HepG2 (cell line): ENCODE data around the gene RHOT2. TPM values are rescaled to one million over a fixed set of nuclear protein-coding genes. Genes with fewer than 3 reads are reported as not detected.

Experiments used
- ATRX ChIP-seq: sonication (generic); formaldehyde crosslinking; IDR thresholded peaks from 2 replicates; pipeline ENCODE4 v1.4.0; 2020; ENCODE audit warnings: missing genetic modification reagents, borderline replicate concordance
- MAZ ChIP-seq, 2 experiments: sonication (generic) in 1 of 2; formaldehyde crosslinking in 1 of 2; IDR thresholded peaks; 2 replicates each; pipeline versions ENCODE4 v1.5.0 to v1.6.1; 2012 to 2020; ENCODE audit warnings: low read depth in 2 of 2, mild to moderate bottlenecking in 2 of 2, borderline replicate concordance in 1 of 2, improper control_type of control experiment in 1 of 2, low read length in 1 of 2, missing genetic modification reagents in 1 of 2, moderate library complexity in 1 of 2
- MYNN ChIP-seq: sonication (generic); formaldehyde crosslinking; IDR thresholded peaks from 2 replicates; pipeline ENCODE4 v1.4.0; 2020; ENCODE audit warnings: mild to moderate bottlenecking, low read depth, missing genetic modification reagents
- U2AF1 ChIP-seq: fragments of 200-400 bp; formaldehyde crosslinking; optimal IDR thresholded peaks from 2 replicates; pipeline ENCODE3; 2017; ENCODE audit warnings: mild to moderate bottlenecking, low read depth, low read length
- ZEB1 ChIP-seq: IDR thresholded peaks from 2 replicates; pipeline ENCODE4 v1.6.1; 2012; ENCODE audit warnings: mild to moderate bottlenecking, low read depth, inconsistent platforms; ENCODE audit not compliant: insufficient replicate concordance
- ZNF274 ChIP-seq: sonication (generic); formaldehyde crosslinking; IDR thresholded peaks from 2 replicates; pipeline ENCODE4 v1.5.1; 2020; ENCODE audit warnings: mild to moderate bottlenecking, missing genetic modification reagents
- ZNF44 ChIP-seq: sonication (generic); formaldehyde crosslinking; IDR thresholded peaks from 2 replicates; pipeline ENCODE4 v1.5.1; 2020; ENCODE audit warnings: mild to moderate bottlenecking, missing genetic modification reagents
- ZNF75D ChIP-seq: sonication (generic); formaldehyde crosslinking; IDR thresholded peaks from 2 replicates; pipeline ENCODE4 v1.8.1; 2023; ENCODE audit warnings: missing genetic modification reagents, mild to moderate bottlenecking, borderline replicate concordance
- polyA plus RNA-seq, 8 experiments: library from polyadenylated mRNA; depleted of rRNA in 3 of 8; stranded (reverse) in 7 of 8; unstranded in 1 of 8; fragments of >200 nt; fragmentation: Illumina TruSeq in 4 of 8; extraction: Trizol in 4 of 8; gene quantifications; 2 replicates each; pipeline versions ENCODE4 v1.2.1 to v1.2.3, GENCODE V29; 2011 to 2016; ENCODE audit warnings: low read depth in 4 of 8, missing spikeins in 1 of 8, mixed read lengths in 1 of 8; ENCODE audit not compliant: insufficient read depth in 1 of 8
- total RNA-seq, 5 experiments: library from RNA; depleted of rRNA; stranded (reverse); fragments of >200 nt; fragmentation: Illumina TruSeq; extraction: Trizol; gene quantifications; 2 replicates each; pipeline ENCODE4 v1.2.3, GENCODE V29; 2016; ENCODE audit warnings: low read depth in 1 of 5
- TF ChIP-seq, protein P1 (sequence below): IDR thresholded peaks from 2 replicates; pipeline ENCODE4 v1.6.1; 2016; ENCODE audit warnings: missing compliant biosample characterization, missing genetic modification reagents, borderline replicate concordance
- TF ChIP-seq, protein P2 (sequence below): sonication (generic); formaldehyde crosslinking; IDR thresholded peaks from 2 replicates; pipeline ENCODE4 v1.5.1; 2020; ENCODE audit warnings: mild to moderate bottlenecking, missing genetic modification reagents
- TF ChIP-seq, protein P3 (sequence below): sonication (generic); formaldehyde crosslinking; IDR thresholded peaks from 2 replicates; pipeline ENCODE4 v1.4.0; 2020; ENCODE audit warnings: missing genetic modification reagents
- TF ChIP-seq, protein P4 (sequence below): sonication (generic); formaldehyde crosslinking; IDR thresholded peaks from 2 replicates; pipeline ENCODE4 v1.4.0; 2020; ENCODE audit warnings: missing genetic modification reagents
- TF ChIP-seq, protein P5 (sequence below): sonication (generic); formaldehyde crosslinking; IDR thresholded peaks from 2 replicates; pipeline ENCODE4 v1.4.0; 2020; ENCODE audit warnings: missing genetic modification reagents, borderline replicate concordance
- TF ChIP-seq, protein P6 (sequence below): sonication (generic); formaldehyde crosslinking; IDR thresholded peaks from 2 replicates; pipeline ENCODE4 v1.8.1; 2023; ENCODE audit warnings: missing genetic modification reagents, mild to moderate bottlenecking, borderline replicate concordance

Gene RHOT2
- total and polyA plus RNA-seq, 2 of the 13 experiments (the other 11 are each of a cell fraction or from before 2014, with no cell fraction given) = 63.6 to 76.9 TPM

DNA sequence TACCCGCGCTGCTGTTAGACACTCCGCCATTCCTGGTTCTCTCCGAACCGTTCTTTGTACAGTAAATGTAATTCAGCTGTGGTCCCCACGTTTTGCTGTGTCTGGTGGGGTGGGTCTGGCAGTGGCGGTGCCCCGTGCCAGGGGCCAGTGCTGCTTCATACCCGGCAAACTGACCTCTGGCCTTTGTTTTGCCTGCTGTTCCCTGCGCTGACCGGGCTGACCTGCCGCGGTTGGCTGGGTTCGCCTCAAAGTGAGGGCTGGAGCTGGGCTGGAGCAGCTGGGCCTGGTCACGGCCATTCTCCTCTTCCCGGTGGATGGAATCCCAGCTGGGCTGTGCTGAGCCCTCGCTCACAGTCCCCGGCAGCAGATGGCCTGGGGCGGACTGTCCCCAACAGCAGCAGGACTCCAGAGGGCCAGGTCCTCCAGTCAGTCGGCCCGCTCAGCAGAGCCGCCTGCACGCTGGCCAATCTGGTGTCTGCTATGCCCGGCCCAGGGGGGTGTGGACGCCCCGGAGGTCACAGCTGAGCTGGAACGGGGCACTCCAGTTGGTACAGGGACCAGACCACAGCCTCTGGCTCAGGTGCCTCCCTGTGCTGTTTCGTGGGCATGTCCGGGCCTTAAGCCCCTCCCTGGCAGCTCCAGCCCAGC, 38.6 kb upstream of the RHOT2 start (continued):
- TF ChIP-seq, protein P1, sequence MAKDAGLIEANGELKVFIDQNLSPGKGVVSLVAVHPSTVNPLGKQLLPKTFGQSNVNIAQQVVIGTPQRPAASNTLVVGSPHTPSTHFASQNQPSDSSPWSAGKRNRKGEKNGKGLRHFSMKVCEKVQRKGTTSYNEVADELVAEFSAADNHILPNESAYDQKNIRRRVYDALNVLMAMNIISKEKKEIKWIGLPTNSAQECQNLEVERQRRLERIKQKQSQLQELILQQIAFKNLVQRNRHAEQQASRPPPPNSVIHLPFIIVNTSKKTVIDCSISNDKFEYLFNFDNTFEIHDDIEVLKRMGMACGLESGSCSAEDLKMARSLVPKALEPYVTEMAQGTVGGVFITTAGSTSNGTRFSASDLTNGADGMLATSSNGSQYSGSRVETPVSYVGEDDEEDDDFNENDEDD (CRISPR knock-in tag) = peak; percentile 21; the same call in 1 of the 2 replicates
- TF ChIP-seq, protein P2, sequence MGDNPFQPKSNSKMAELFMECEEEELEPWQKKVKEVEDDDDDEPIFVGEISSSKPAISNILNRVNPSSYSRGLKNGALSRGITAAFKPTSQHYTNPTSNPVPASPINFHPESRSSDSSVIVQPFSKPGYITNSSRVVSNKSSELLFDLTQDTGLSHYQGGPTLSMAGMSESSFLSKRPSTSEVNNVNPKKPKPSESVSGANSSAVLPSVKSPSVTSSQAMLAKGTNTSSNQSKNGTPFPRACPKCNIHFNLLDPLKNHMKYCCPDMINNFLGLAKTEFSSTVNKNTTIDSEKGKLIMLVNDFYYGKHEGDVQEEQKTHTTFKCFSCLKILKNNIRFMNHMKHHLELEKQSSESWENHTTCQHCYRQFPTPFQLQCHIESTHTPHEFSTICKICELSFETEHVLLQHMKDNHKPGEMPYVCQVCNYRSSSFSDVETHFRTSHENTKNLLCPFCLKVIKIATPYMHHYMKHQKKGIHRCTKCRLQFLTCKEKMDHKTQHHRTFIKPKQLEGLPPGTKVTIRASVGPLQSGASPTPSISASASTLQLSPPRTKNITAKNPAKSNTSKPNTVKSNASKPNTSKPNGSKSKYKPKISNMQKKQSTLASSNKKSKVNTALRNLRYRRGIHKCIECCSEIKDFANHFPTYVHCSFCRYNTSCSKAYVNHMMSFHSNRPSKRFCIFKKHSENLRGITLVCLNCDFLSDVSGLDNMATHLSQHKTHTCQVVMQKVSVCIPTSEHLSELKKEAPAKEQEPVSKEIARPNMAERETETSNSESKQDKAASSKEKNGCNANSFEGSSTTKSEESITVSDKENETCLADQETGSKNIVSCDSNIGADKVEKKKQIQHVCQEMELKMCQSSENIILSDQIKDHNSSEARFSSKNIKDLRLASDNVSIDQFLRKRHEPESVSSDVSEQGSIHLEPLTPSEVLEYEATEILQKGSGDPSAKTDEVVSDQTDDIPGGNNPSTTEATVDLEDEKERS (CRISPR knock-in tag) = 0 out of 2 replicates have a peak, but pooled peaks have one; percentile 55
- TF ChIP-seq, protein P3, sequence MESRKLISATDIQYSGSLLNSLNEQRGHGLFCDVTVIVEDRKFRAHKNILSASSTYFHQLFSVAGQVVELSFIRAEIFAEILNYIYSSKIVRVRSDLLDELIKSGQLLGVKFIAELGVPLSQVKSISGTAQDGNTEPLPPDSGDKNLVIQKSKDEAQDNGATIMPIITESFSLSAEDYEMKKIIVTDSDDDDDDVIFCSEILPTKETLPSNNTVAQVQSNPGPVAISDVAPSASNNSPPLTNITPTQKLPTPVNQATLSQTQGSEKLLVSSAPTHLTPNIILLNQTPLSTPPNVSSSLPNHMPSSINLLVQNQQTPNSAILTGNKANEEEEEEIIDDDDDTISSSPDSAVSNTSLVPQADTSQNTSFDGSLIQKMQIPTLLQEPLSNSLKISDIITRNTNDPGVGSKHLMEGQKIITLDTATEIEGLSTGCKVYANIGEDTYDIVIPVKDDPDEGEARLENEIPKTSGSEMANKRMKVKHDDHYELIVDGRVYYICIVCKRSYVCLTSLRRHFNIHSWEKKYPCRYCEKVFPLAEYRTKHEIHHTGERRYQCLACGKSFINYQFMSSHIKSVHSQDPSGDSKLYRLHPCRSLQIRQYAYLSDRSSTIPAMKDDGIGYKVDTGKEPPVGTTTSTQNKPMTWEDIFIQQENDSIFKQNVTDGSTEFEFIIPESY = no peak; the same call in 1 of the 2 replicates
- no peak for TF ChIP-seq ZNF75D (CRISPR knock-in tag)
- peak; percentile 13 for TF ChIP-seq U2AF1
- no peak for TF ChIP-seq MYNN (CRISPR knock-in tag)
- TF ChIP-seq, protein P4, sequence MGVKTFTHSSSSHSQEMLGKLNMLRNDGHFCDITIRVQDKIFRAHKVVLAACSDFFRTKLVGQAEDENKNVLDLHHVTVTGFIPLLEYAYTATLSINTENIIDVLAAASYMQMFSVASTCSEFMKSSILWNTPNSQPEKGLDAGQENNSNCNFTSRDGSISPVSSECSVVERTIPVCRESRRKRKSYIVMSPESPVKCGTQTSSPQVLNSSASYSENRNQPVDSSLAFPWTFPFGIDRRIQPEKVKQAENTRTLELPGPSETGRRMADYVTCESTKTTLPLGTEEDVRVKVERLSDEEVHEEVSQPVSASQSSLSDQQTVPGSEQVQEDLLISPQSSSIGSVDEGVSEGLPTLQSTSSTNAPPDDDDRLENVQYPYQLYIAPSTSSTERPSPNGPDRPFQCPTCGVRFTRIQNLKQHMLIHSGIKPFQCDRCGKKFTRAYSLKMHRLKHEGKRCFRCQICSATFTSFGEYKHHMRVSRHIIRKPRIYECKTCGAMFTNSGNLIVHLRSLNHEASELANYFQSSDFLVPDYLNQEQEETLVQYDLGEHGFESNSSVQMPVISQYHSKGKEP (CRISPR knock-in tag) = no peak
- TF ChIP-seq MAZ (IDR thresholded peaks at IDR 0.05; ENCODE audit: borderline replicate concordance, low read depth, low read length) = no peak
- peak; percentile 27; the same call in 1 of the 2 replicates for TF ChIP-seq MAZ (CRISPR knock-in tag; IDR thresholded peaks at IDR 0.05; ENCODE audit: low read depth)
- no peak for TF ChIP-seq ZNF44 (CRISPR knock-in tag)
- TF ChIP-seq, protein P5, sequence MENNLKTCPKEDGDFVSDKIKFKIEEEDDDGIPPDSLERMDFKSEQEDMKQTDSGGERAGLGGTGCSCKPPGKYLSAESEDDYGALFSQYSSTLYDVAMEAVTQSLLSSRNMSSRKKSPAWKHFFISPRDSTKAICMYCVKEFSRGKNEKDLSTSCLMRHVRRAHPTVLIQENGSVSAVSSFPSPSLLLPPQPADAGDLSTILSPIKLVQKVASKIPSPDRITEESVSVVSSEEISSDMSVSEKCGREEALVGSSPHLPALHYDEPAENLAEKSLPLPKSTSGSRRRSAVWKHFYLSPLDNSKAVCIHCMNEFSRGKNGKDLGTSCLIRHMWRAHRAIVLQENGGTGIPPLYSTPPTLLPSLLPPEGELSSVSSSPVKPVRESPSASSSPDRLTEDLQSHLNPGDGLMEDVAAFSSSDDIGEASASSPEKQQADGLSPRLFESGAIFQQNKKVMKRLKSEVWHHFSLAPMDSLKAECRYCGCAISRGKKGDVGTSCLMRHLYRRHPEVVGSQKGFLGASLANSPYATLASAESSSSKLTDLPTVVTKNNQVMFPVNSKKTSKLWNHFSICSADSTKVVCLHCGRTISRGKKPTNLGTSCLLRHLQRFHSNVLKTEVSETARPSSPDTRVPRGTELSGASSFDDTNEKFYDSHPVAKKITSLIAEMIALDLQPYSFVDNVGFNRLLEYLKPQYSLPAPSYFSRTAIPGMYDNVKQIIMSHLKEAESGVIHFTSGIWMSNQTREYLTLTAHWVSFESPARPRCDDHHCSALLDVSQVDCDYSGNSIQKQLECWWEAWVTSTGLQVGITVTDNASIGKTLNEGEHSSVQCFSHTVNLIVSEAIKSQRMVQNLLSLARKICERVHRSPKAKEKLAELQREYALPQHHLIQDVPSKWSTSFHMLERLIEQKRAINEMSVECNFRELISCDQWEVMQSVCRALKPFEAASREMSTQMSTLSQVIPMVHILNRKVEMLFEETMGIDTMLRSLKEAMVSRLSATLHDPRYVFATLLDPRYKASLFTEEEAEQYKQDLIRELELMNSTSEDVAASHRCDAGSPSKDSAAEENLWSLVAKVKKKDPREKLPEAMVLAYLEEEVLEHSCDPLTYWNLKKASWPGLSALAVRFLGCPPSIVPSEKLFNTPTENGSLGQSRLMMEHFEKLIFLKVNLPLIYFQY (CRISPR knock-in tag) = peak; percentile 21; the same call in 1 of the 2 replicates
- TF ChIP-seq ATRX = no peak
- no peak for TF ChIP-seq ZEB1
- TF ChIP-seq ZNF274 (CRISPR knock-in tag) = peak; percentile 22
- TF ChIP-seq, protein P6, sequence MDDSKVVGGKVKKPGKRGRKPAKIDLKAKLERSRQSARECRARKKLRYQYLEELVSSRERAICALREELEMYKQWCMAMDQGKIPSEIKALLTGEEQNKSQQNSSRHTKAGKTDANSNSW (CRISPR knock-in tag) = no peak
